ENCODE results near the gene ZDHHC7. TPM values are rescaled to one million over a fixed set of nuclear protein-coding genes. Genes with fewer than 3 reads are reported as not detected.

The ZDHHC7 gene
- total RNA-seq, 3 donors from 2014 or later: 38.7 to 69.6 (median 41.1) TPM

GRCh38 chr16:84995663-84996062 lies 15.7 kb downstream of the ZDHHC7 start:
- intact Hi-C loops (cut with DNase I; ENCODE audit: low total_unique reads): no loop called here
- peak overlapping the region; percentile 90 to 93 for H3K27ac ChIP-seq
- TF ChIP-seq POLR2AphosphoS5 (IDR thresholded peaks at IDR 0.05) (no peak), POLR2A (IDR thresholded peaks at IDR 0.05) (no peak), CTCF (IDR thresholded peaks at IDR 0.05) (no peak)
- peaks cover 0 to 4% of the 10 kb centered on the region in 2 donors for H3K4me1 ChIP-seq
- no peaks in the 10 kb centered on the region for H3K9me3 ChIP-seq
- H3K36me3 ChIP-seq: no peaks in the 10 kb centered on the region
- H3K4me3 ChIP-seq: no peak overlapping the region
- DNase-seq (ENCODE audit: low spot score in 2 of 2): no peak
- H3K27me3 ChIP-seq: no peaks in the 10 kb centered on the region

- no peaks in the 10 kb centered on the region for H3K4me1 ChIP-seq
- H3K4me3 ChIP-seq: no peak overlapping the region
- no peaks in the 10 kb centered on the region for H3K9me3 ChIP-seq
- no peak for DNase-seq (ENCODE audit: low spot score in 2 of 2)
- intact Hi-C loops (cut with DNase I; ENCODE audit: low total_unique reads): no loop called here
- peak overlapping the region; percentile 90 to 93 for H3K27ac ChIP-seq
- no peak for TF ChIP-seq POLR2AphosphoS5 (IDR thresholded peaks at IDR 0.05)
- no peak for TF ChIP-seq POLR2A (IDR thresholded peaks at IDR 0.05)
- TF ChIP-seq CTCF (IDR thresholded peaks at IDR 0.05): no peak
- no peaks in the 10 kb centered on the region for H3K27me3 ChIP-seq
- peaks cover under 1% of the 10 kb centered on the region for H3K36me3 ChIP-seq
These were observed 17.4 kb downstream of the ZDHHC7 start for GRCh38 chr16:84993926-84994325.

GRCh38 chr16:84992717-84993075 lies 18.6 kb downstream of the ZDHHC7 start:
- peak overlapping the region; percentile 64 to 90 for H3K27ac ChIP-seq
- no peaks in the 10 kb centered on the region for H3K9me3 ChIP-seq
- DNase-seq (ENCODE audit: low spot score in 2 of 2): no peak
- intact Hi-C loops (cut with DNase I; ENCODE audit: low total_unique reads): no loop called here
- H3K4me3 ChIP-seq: no peak overlapping the region
- no peaks in the 10 kb centered on the region for H3K4me1 ChIP-seq
- peaks cover 6% of the 10 kb centered on the region for H3K36me3 ChIP-seq
- TF ChIP-seq CTCF (IDR thresholded peaks at IDR 0.05) (no peak), POLR2A (IDR thresholded peaks at IDR 0.05) (no peak), POLR2AphosphoS5 (IDR thresholded peaks at IDR 0.05) (no peak)
- H3K27me3 ChIP-seq: no peaks in the 10 kb centered on the region

- Histone ChIP-seq H3K27ac (no peak overlapping the region), H3K4me1 (no peaks in the 10 kb centered on the region), H3K27me3 (no peaks in the 10 kb centered on the region), H3K4me3 (no peak overlapping the region), H3K36me3 (peaks cover 6% of the 10 kb centered on the region), H3K9me3 (no peaks in the 10 kb centered on the region)
- TF ChIP-seq POLR2A (IDR thresholded peaks at IDR 0.05) (no peak), POLR2AphosphoS5 (IDR thresholded peaks at IDR 0.05) (no peak), CTCF (IDR thresholded peaks at IDR 0.05) (no peak)
- intact Hi-C loops (cut with DNase I; ENCODE audit: low total_unique reads): no loop called here
- DNase-seq (ENCODE audit: low spot score in 2 of 2): no peak
These were observed 20.6 kb downstream of the ZDHHC7 start for GRCh38 chr16:84990782-84991181.

GRCh38 chr16:84989749-84990620 lies 21.4 kb downstream of the ZDHHC7 start:
- Histone ChIP-seq H3K4me1 (no peaks in the 10 kb centered on the region), H3K27me3 (no peaks in the 10 kb centered on the region), H3K36me3 (peaks cover 6% of the 10 kb centered on the region), H3K9me3 (no peaks in the 10 kb centered on the region), H3K27ac (no peak overlapping the region), H3K4me3 (no peak overlapping the region)
- intact Hi-C loops (cut with DNase I; ENCODE audit: low total_unique reads): loop anchor here (5.0 kb wide), 1 partner anchor 992 kb away; no protein-coding TSS in a partner anchor
- DNase-seq (ENCODE audit: low spot score in 2 of 2): no peak
- TF ChIP-seq POLR2A (IDR thresholded peaks at IDR 0.05): no peak
- TF ChIP-seq CTCF (IDR thresholded peaks at IDR 0.05): no peak
- no peak for TF ChIP-seq POLR2AphosphoS5 (IDR thresholded peaks at IDR 0.05)
